GM18861 (cell line): ENCODE results near the gene NRG3.
"Not testable (repeated sequence)": the region's sequence is repeated elsewhere in the genome, so short reads cannot be mapped to it uniquely, and the experiment has no call there.

ENCODE experiments used
- ATAC-seq: cut with Tn5 transposase; IDR thresholded peaks from one replicate; pipeline ENCODE4 v1.9.1; 2021; ENCODE audit not compliant: unreplicated experiment

NRG3 gene

GRCh38 chr10:81953420-81953819 is 78.4 kb downstream of the NRG3 start:
- ATAC-seq = no peak

GRCh38 chr10:81957976-81958375 is 83.0 kb downstream of the NRG3 start:
- ATAC-seq = no peak

- no peak for ATAC-seq
Measured at GRCh38 chr10:81959016-81959415, 84.0 kb downstream of the NRG3 start.

- ATAC-seq = no peak
Measured at GRCh38 chr10:81961451-81962184, 86.6 kb downstream of the NRG3 start.

- no peak for ATAC-seq
Measured at GRCh38 chr10:81963606-81964005, 88.6 kb downstream of the NRG3 start.

GRCh38 chr10:81967716-81968115 is 92.7 kb downstream of the NRG3 start:
- no peak for ATAC-seq

- no peak for ATAC-seq
Measured at GRCh38 chr10:81969136-81969535, 94.1 kb downstream of the NRG3 start.

GRCh38 chr10:81978238-81978637 is 103.2 kb downstream of the NRG3 start:
- no peak for ATAC-seq

- ATAC-seq = no peak
Measured at GRCh38 chr10:81981724-81982123, 106.7 kb downstream of the NRG3 start.

GRCh38 chr10:81984428-81984827 is 109.4 kb downstream of the NRG3 start:
- no peak for ATAC-seq

GRCh38 chr10:81995254-81995653 is 120.3 kb downstream of the NRG3 start:
- no peak for ATAC-seq

GRCh38 chr10:81996927-81997326 is 121.9 kb downstream of the NRG3 start:
- no peak for ATAC-seq

- no peak for ATAC-seq
Measured at GRCh38 chr10:82020999-82021398, 146.0 kb downstream of the NRG3 start.

GRCh38 chr10:82027711-82028110 is 152.7 kb downstream of the NRG3 start:
- ATAC-seq = no peak

GRCh38 chr10:82037076-82037475 is 162.1 kb downstream of the NRG3 start:
- ATAC-seq = no peak

- no peak for ATAC-seq
Measured at GRCh38 chr10:82038587-82038986, 163.6 kb downstream of the NRG3 start.

- no peak for ATAC-seq
Measured at GRCh38 chr10:82040336-82040735, 165.3 kb downstream of the NRG3 start.

GRCh38 chr10:82041018-82041417 is 166.0 kb downstream of the NRG3 start:
- ATAC-seq = no peak

- ATAC-seq = no peak
Measured at GRCh38 chr10:82056391-82056790, 181.4 kb downstream of the NRG3 start.

GRCh38 chr10:82067192-82067591 is 192.2 kb downstream of the NRG3 start:
- ATAC-seq = not testable (repeated sequence)

- no peak for ATAC-seq
Measured at GRCh38 chr10:82068501-82068900, 193.5 kb downstream of the NRG3 start.

GRCh38 chr10:82071231-82071630 is 196.2 kb downstream of the NRG3 start:
- no peak for ATAC-seq

- ATAC-seq = no peak
Measured at GRCh38 chr10:82072124-82072523, 197.1 kb downstream of the NRG3 start.
